ENCODE data around the gene MFSD1. TPM values are rescaled to one million over a fixed set of nuclear protein-coding genes. Genes with fewer than 3 reads are reported as not detected.

Gene MFSD1
- total RNA-seq, 1 experiment from 2014 or later, result 38.6 TPM

DNA sequence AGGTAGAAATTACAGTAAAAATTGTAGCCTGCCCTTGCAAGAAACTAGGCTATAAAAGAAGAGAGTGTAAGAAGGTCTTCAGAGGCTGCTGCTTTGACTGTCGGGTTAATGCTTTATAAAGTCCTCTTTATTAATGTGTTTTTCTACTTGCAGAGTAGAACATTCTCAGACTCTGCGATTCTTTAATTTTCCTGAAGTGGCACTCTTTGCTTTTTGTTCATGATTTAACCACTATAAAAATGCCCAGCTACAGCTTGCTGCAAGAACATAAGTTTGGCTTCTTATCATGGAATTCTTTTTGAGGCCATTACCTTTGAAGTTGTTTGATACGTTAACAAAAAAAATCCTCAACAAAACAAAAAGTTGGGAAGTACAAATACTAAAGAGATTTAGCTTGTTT, 33.8 kb downstream of the MFSD1 start:
- ChIA-PET POLR2A (ENCODE audit: unreplicated experiment) (no interaction called here), CTCF (no interaction called here)
- Histone ChIP-seq H3K4me2 (no peak overlapping the region), H3K79me2 (ENCODE audit: low read depth) (no peaks in the 10 kb centered on the region), H4K20me1 (ENCODE audit: insufficient read depth) (no peaks in the 10 kb centered on the region), H3K27ac (no peak overlapping the region), H3K4me3 (no peak overlapping the region), H3K4me1 (replicated peaks; ENCODE audit: insufficient read depth) (no peaks in the 10 kb centered on the region), H3K9me3 (ENCODE audit: insufficient read depth, low read depth) (no peaks in the 10 kb centered on the region), H3K27me3 (ENCODE audit: insufficient read depth, low read depth) (no peaks in the 10 kb centered on the region), H3F3A (ENCODE audit: insufficient read depth, low read depth) (0 out of 2 replicates have a peak, but pooled peaks cover 2% of the 10 kb centered on the region), H3K36me3 (ENCODE audit: low read depth) (no peaks in the 10 kb centered on the region), H2AFZ (no peak overlapping the region), H3K9me2 (ENCODE audit: insufficient read depth) (no peaks in the 10 kb centered on the region; the same call in 1 of the 2 replicates)
- no peak for DNase-seq
- no peak for TF ChIP-seq EZH2 (IDR thresholded peaks at IDR 0.05; ENCODE audit: low read depth)
- TF ChIP-seq, protein P1, sequence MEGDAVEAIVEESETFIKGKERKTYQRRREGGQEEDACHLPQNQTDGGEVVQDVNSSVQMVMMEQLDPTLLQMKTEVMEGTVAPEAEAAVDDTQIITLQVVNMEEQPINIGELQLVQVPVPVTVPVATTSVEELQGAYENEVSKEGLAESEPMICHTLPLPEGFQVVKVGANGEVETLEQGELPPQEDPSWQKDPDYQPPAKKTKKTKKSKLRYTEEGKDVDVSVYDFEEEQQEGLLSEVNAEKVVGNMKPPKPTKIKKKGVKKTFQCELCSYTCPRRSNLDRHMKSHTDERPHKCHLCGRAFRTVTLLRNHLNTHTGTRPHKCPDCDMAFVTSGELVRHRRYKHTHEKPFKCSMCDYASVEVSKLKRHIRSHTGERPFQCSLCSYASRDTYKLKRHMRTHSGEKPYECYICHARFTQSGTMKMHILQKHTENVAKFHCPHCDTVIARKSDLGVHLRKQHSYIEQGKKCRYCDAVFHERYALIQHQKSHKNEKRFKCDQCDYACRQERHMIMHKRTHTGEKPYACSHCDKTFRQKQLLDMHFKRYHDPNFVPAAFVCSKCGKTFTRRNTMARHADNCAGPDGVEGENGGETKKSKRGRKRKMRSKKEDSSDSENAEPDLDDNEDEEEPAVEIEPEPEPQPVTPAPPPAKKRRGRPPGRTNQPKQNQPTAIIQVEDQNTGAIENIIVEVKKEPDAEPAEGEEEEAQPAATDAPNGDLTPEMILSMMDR (conservative IDR thresholded peaks at IDR 0.05), result no peak
- intact Hi-C loops (cut with micrococcal nuclease; ENCODE audit: unreplicated experiment), result no loop called here
- BruUV-seq (replicated peaks), result no TSS peak

DNA sequence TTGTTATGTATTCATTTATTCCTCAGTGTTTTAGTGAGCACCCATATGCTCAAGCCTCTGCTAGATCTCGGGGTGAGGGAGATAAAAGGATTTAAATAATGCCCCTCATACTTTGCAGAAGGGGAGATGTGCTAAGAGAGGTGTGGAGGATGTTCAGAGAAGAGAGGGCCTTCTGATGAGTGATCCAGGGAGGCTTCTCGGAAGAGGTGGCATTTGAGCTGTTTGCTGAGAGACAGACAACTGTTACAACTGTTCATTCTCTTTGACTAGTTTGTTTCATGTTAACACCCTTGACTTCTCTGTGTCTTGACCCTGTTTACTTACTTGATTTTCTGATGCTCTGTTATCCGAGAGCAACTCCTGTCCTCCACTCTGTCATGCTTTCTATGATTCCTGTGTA, 34.5 kb downstream of the MFSD1 start:
- Histone ChIP-seq H3K4me3 (no peak overlapping the region), H3K27me3 (ENCODE audit: insufficient read depth, low read depth) (no peaks in the 10 kb centered on the region), H3K36me3 (ENCODE audit: low read depth) (no peaks in the 10 kb centered on the region), H3K9me2 (ENCODE audit: insufficient read depth) (no peaks in the 10 kb centered on the region; the same call in 1 of the 2 replicates), H2AFZ (no peak overlapping the region), H3K79me2 (ENCODE audit: low read depth) (no peaks in the 10 kb centered on the region), H3K4me1 (replicated peaks; ENCODE audit: insufficient read depth) (no peaks in the 10 kb centered on the region), H3K27ac (no peak overlapping the region), H3K4me2 (no peak overlapping the region), H3K9me3 (ENCODE audit: insufficient read depth, low read depth) (no peaks in the 10 kb centered on the region), H4K20me1 (ENCODE audit: insufficient read depth) (no peaks in the 10 kb centered on the region), H3F3A (ENCODE audit: insufficient read depth, low read depth) (no peaks in the 10 kb centered on the region)
- DNase-seq, result no peak
- no TSS peak for BruUV-seq (replicated peaks)
- intact Hi-C loops (cut with micrococcal nuclease; ENCODE audit: unreplicated experiment), result no loop called here
- POLR2A ChIA-PET (ENCODE audit: unreplicated experiment), result no interaction called here
- TF ChIP-seq, protein P1 (conservative IDR thresholded peaks at IDR 0.05), result no peak
- TF ChIP-seq EZH2 (IDR thresholded peaks at IDR 0.05; ENCODE audit: low read depth), result no peak
- CTCF ChIA-PET, result no interaction called here

DNA sequence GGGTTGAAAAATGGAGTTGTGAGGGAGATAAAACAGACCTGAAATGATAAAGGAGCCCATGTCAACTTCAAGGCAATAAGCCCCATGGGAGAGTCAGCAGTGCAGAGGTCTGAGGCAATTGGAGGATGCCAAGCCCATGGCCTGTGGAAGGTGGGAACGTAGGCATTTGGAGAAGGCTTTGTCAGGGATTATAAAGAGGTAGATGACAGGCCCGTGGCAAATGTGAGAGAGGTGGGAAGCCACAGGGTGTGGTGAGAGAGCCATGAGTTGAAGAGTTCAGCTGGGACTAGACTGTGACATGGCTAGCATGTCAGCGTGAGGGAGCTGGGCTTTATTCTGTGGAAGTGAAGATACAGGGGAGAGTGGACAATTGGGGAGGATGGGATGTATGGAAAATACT, 35.4 kb downstream of the MFSD1 start:
- DNase-seq, result no peak
- H3K9me2 ChIP-seq (ENCODE audit: insufficient read depth), result no peaks in the 10 kb centered on the region; the same call in 1 of the 2 replicates
- CTCF ChIA-PET, result no interaction called here
- no peaks in the 10 kb centered on the region for H3K36me3 ChIP-seq (ENCODE audit: low read depth)
- H3K27me3 ChIP-seq (ENCODE audit: insufficient read depth, low read depth), result no peaks in the 10 kb centered on the region
- no peaks in the 10 kb centered on the region for H3K9me3 ChIP-seq (ENCODE audit: insufficient read depth, low read depth)
- no TSS peak for BruUV-seq (replicated peaks)
- no peaks in the 10 kb centered on the region for H3K4me1 ChIP-seq (replicated peaks; ENCODE audit: insufficient read depth)
- no peak overlapping the region for H3K27ac ChIP-seq
- no peaks in the 10 kb centered on the region for H3K79me2 ChIP-seq (ENCODE audit: low read depth)
- H3K4me3 ChIP-seq, result no peak overlapping the region
- intact Hi-C loops (cut with micrococcal nuclease; ENCODE audit: unreplicated experiment), result no loop called here
- TF ChIP-seq, protein P1 (conservative IDR thresholded peaks at IDR 0.05), result no peak
- TF ChIP-seq EZH2 (IDR thresholded peaks at IDR 0.05; ENCODE audit: low read depth), result no peak
- no peaks in the 10 kb centered on the region for H4K20me1 ChIP-seq (ENCODE audit: insufficient read depth)
- POLR2A ChIA-PET (ENCODE audit: unreplicated experiment), result no interaction called here
- H3F3A ChIP-seq (ENCODE audit: insufficient read depth, low read depth), result no peaks in the 10 kb centered on the region
- H2AFZ ChIP-seq, result no peak overlapping the region
- H3K4me2 ChIP-seq, result no peak overlapping the region

Data from PC-9 (cell line).